GM18511 (cell line): Measurements from ENCODE around the gene CELA2B.
"Not testable (repeated sequence)": the region's sequence is repeated elsewhere in the genome, so short reads cannot be mapped to it uniquely, and the experiment has no call there.

Source experiments
- ATAC-seq: cut with Tn5 transposase; IDR thresholded peaks from one replicate; pipeline ENCODE4 v1.9.1; 2021; ENCODE audit warnings: mild to moderate bottlenecking, moderate library complexity; ENCODE audit not compliant: unreplicated experiment

Gene CELA2B

GRCh38 chr1:15475752-15476314 lies at the start of gene CELA2B:
TSS of gene CELA2B (plus strand) at chr1:15476104. CDS start at chr1:15476126, 22 bp downstream.
- no peak for ATAC-seq

GRCh38 chr1:15426492-15427279 lies 49.2 kb upstream of the CELA2B start:
- no peak for ATAC-seq

GRCh38 chr1:15427280-15427666 lies 48.6 kb upstream of the CELA2B start:
- ATAC-seq: no peak

DNA sequence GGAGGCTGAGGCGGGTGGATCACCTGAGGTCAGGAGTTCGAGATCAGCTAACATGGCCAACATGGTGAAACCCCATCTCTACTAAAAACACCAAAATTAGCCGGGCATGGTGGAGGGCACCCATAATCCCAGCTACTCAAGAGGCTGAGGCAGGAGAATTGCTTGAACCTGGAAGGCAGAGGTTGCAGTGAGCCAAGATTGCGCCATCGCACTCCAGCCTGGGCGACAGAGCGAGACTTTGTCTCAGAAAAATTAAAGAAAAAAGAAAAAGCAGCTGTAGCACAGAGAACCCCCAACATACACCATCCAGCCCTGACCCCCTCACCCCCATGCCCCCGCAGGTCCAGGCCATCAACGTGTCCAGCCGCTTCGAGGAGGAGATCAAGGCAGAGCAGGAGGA lies 47.7 kb upstream of the CELA2B start:
- ATAC-seq: not testable (repeated sequence)

GRCh38 chr1:15428815-15429435 lies 47.0 kb upstream of the CELA2B start:
- ATAC-seq: no peak

DNA sequence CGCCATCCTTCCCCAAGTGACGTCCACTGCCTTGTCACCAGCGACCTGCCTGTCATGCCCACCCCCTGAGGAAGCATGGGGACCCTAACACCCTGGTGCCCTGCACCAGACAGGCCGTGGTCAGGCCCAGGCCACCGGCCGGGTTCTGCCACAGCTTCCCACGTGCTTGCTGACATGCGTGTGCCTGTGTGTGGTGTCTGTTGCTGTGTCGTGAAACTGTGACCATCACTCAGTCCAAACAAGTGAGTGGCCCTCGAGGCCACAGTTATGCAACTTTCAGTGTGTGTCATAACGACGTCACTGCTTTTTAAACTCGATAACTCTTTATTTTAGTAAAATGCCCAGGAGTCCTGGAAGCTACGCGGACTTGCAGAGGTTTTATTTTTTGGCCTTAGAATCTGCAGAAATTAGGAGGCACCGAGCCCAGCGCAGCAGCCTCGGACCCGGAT lies 46.2 kb upstream of the CELA2B start:
- ATAC-seq: no peak

DNA sequence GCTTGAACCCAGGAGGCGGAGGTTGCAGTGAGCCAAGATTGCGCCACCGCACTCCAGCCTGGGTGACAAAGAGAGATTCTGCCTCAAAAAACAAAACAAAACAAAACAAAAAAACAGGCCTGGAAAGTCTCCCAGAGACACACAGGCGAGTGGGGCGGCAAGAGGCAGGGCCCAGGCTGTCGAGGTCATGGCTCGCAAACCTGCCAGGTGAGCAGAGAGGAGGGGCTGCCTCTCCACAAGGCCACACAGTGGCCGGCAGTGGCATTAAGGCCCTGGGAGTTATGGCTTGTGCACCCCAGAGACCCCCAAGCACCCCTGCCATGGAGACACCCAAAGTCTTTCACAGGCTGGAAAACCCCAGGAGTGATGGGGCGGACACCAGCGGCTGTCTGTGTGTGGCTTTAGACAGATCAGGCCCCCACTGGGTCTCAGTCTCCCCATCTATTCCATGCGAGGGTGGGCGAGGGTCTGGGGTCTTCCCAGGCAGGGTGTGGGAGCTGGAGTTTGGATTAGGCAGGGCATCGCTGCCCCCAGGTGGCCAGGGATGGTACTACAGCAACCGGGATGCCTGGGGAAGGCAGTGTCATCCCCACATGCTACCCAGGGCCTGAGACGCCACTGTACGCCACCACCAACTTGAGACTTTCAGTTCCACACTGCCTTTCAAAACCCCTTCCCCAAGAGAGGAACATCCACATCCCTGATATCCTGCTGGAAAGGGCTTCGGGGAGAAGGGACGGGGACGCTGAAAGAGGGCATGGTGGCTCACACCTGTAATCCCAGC lies 44.9 kb upstream of the CELA2B start:
- no peak for ATAC-seq

DNA sequence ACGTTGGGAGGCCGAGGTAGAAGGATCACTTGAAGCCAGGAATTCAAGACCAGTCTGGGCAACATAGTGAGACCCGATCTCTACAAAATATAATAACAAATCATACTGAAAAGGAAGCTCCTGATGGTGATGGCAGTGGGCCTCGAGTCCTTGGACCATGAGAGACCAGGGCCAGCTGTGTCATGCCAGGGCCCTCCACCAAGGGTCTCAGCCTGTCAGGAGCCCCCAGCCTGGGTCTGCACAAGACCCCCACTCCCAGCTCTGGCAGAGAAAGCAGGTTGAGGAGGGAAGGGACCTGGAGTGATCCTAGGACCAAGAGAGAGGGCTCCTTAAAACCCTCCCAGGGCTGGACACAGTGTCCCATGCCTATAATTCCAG lies 44.3 kb upstream of the CELA2B start:
- ATAC-seq: no peak

- no peak for ATAC-seq
Observed at GRCh38 chr1:15432324-15432723, 43.6 kb upstream of the CELA2B start.

- ATAC-seq: no peak
Observed at GRCh38 chr1:15433471-15433870, 42.4 kb upstream of the CELA2B start.

- ATAC-seq: not testable (repeated sequence)
Observed at GRCh38 chr1:15434739-15435138, 41.2 kb upstream of the CELA2B start.

DNA sequence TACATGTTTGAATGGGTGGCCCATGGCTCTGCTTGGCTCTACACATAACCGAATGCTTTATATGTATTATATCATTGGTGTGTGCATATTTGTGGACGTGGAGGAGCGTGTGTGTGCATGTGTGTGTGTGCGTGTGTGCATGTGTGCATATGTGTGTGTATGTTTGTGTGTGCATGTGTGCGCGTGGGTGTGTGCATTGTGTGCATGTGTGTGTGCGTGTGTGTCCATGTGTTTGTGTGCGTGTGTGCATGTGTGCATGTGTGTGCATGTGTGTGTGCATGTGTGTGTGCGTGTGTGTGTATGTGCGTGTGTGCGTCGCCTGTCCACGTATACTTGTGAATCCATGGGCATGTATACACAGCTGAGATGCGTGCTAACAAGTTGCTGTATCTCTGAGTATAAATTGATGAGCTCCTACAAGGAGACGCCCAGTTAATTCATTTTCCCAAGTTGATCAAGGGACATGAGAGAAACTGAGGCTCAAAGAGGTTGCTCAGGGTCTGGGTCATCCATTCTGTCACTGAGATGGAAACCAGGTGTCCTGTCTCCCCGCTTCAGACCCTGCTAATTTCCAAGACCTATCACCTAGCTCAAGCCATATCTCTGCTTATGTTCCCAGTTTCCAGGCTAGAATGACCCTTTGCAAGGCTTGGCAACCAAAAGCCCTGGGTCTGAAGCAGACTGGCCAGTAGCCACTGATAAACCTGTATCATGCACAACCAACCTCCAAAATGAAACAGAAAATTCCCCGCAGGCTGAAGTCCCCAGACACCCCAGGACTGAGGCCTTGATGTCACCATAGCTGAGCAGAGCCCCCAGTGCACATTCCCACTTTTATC lies 40.4 kb upstream of the CELA2B start:
- ATAC-seq: no peak

- ATAC-seq: no peak
Observed at GRCh38 chr1:15436881-15437442, 38.9 kb upstream of the CELA2B start.

- no peak for ATAC-seq
Observed at GRCh38 chr1:15439325-15439724, 36.6 kb upstream of the CELA2B start.

GRCh38 chr1:15440357-15440756 lies 35.5 kb upstream of the CELA2B start:
- no peak for ATAC-seq

- no peak for ATAC-seq
Observed at GRCh38 chr1:15441247-15441646, 34.7 kb upstream of the CELA2B start.

DNA sequence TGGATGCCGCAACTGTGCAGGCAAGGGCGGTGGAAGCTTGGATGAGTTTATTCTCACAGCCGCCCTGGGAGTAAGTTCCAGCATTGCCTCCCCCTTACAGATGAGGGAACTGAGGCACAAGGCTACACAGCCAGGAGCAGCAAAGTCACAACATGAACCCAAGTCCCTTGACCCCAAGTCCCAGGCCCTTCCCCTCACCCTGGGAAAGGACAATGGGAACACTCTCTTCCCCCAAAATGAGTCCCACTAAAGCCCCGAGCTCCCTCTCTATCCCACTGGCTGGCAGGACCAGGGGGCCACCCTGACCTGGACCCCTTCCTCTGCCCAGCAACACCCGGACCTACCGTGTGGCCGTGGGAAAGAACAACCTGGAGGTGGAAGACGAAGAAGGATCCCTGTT lies 33.8 kb upstream of the CELA2B start:
- no peak for ATAC-seq

DNA sequence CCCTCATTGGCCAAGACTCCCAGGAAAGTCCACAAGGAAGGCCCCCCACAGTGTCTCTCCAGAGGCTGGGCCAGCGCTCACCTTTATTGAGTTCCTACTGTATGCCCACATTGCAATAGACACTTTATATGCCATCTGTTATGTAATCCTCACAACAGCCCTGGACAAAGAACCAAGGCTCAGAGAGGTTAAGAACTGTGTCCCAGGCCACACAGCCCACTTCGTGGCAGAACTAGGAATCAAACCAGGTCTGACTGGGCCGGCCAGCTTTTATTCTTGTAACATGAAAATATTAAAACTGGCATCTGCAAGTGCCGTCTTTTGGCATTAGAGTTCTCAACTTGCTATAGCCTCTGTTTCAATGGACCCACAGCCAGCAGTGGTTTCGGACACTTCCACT lies 33.1 kb upstream of the CELA2B start:
- no peak for ATAC-seq

GRCh38 chr1:15443281-15443680 lies 32.6 kb upstream of the CELA2B start:
- no peak for ATAC-seq
